Neural progenitor cell (in vitro differentiated cells): ENCODE measurements around the gene HPSE2. TPM values are rescaled to one million over a fixed set of nuclear protein-coding genes. Genes with fewer than 3 reads are reported as not detected.

Experiments
- DNase-seq: peaks from one replicate; pipeline ENCODE4 v3.0.0-alpha.2; 2016; ENCODE audit warnings: low spot score
- H2AFZ ChIP-seq: fragments of 200-600 bp; sonication (generic); replicated peaks from 2 replicates; pipeline ENCODE4 v1.6.1; 2016; ENCODE audit warnings: antibody characterized with exemption
- H3F3A ChIP-seq: fragments of 200-600 bp; sonication (generic); 2 replicates; pipeline ENCODE4 v1.6.1; 2016; ENCODE audit warnings: antibody characterized with exemption, low read depth
- H3K27ac ChIP-seq: fragments of 200-600 bp; sonication (generic); 2 replicates; pipeline ENCODE4 v1.5.1; 2016; ENCODE audit warnings: mild to moderate bottlenecking
- H3K27me3 ChIP-seq: fragments of 200-600 bp; sonication (generic); 2 replicates; pipeline ENCODE4 v1.6.1; 2016; ENCODE audit warnings: mild to moderate bottlenecking, moderate library complexity
- H3K36me3 ChIP-seq: fragments of 200-600 bp; sonication (generic); 2 replicates; pipeline ENCODE4 v1.5.1; 2016
- H3K4me1 ChIP-seq: fragments of 200-600 bp; sonication (generic); 2 replicates; pipeline ENCODE4 v1.6.1; 2016; ENCODE audit warnings: mixed run types
- H3K4me2 ChIP-seq: fragments of 200-600 bp; sonication (generic); 2 replicates; pipeline ENCODE4 v1.6.1; 2016
- H3K4me3 ChIP-seq: fragments of 200-600 bp; sonication (generic); 2 replicates; pipeline ENCODE4 v1.5.1; 2016
- H3K79me2 ChIP-seq: fragments of 200-600 bp; sonication (generic); 2 replicates; pipeline ENCODE4 v1.6.1; 2016; ENCODE audit warnings: low read depth
- H3K9ac ChIP-seq: fragments of 200-600 bp; sonication (generic); 2 replicates; pipeline ENCODE4 v1.6.1; 2016
- H3K9me3 ChIP-seq: fragments of 200-600 bp; sonication (generic); 2 replicates; pipeline ENCODE4 v1.5.1; 2016; ENCODE audit warnings: low read depth
- H4K20me1 ChIP-seq: fragments of 200-600 bp; sonication (generic); 2 replicates; pipeline ENCODE4 v1.6.1; 2016; ENCODE audit warnings: low read depth
- H3K27ac Mint-ChIP-seq: 3 replicates; pipeline ENCODE4 v1.8.0; 2021; ENCODE audit warnings: mixed read lengths
- H3K27me3 Mint-ChIP-seq: 2 replicates; pipeline ENCODE4 v1.8.0; 2022; ENCODE audit warnings: low read depth, mild to moderate bottlenecking, inconsistent platforms, moderate library complexity, mixed read lengths; ENCODE audit not compliant: insufficient read depth
- H3K36me3 Mint-ChIP-seq: 3 replicates; pipeline ENCODE4 v1.8.0; 2021; ENCODE audit warnings: mixed read lengths
- H3K4me1 Mint-ChIP-seq: 3 replicates; pipeline ENCODE4 v1.8.0; 2021; ENCODE audit warnings: mixed read lengths
- H3K4me3 Mint-ChIP-seq: 3 replicates; pipeline ENCODE4 v1.8.0; 2021; ENCODE audit warnings: mild to moderate bottlenecking, moderate library complexity, mixed read lengths
- H3K9me3 Mint-ChIP-seq: 3 replicates; pipeline ENCODE4 v1.8.0; 2020; ENCODE audit warnings: mixed read lengths
- EZH2 ChIP-seq: fragments of 200-600 bp; sonication (generic); IDR thresholded peaks from 2 replicates; pipeline ENCODE4 v1.6.1; 2017; ENCODE audit warnings: antibody characterized with exemption, mild to moderate bottlenecking, moderate library complexity
- EZH2phosphoT487 ChIP-seq: fragments of 200-600 bp; sonication (generic); IDR thresholded peaks from 2 replicates; pipeline ENCODE4 v1.6.1; 2017; ENCODE audit warnings: antibody characterized with exemption
- total RNA-seq: library from RNA; depleted of rRNA; stranded (reverse); fragments of >200 nt; gene quantifications from 2 replicates; pipeline ENCODE4 v1.2.3, GENCODE V29; 2015; ENCODE audit warnings: low replicate concordance
- TF ChIP-seq, protein P1 (sequence below): fragments of 200-600 bp; sonication (generic); IDR thresholded peaks from 2 replicates; pipeline ENCODE4 v1.5.1; 2017; ENCODE audit warnings: antibody characterized with exemption, mild to moderate bottlenecking

The HPSE2 gene
- total RNA-seq, 1 donor from 2014 or later, result 3.4 TPM

DNA sequence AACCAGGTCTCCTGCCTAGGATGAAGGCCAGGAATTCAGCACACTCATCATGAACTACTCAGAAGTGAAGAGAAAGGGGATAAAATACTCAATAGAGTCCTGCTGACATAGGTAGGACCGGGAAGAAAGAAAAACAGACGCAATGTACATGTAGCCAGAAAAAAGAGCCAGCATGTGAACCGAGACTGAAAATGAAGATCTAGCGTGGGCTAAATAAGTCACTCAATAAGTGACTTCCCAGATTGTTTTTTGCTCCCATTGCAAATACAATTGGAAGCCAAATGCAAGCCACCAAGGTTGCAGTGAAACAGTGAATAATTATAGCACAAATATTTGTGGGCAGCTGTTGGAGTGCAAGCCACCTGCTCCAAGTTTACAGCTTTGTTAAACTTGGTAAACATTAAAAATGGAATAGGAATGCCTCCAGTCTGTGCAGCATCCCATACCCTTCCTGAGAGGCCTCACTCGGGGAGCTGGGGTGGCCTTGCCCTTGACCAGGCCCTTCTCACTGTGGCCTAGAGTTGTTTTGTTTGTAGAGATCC, 754.2 kb downstream of the HPSE2 start:
- H3K4me2 ChIP-seq, result no peak overlapping the region
- TF ChIP-seq, protein P1, sequence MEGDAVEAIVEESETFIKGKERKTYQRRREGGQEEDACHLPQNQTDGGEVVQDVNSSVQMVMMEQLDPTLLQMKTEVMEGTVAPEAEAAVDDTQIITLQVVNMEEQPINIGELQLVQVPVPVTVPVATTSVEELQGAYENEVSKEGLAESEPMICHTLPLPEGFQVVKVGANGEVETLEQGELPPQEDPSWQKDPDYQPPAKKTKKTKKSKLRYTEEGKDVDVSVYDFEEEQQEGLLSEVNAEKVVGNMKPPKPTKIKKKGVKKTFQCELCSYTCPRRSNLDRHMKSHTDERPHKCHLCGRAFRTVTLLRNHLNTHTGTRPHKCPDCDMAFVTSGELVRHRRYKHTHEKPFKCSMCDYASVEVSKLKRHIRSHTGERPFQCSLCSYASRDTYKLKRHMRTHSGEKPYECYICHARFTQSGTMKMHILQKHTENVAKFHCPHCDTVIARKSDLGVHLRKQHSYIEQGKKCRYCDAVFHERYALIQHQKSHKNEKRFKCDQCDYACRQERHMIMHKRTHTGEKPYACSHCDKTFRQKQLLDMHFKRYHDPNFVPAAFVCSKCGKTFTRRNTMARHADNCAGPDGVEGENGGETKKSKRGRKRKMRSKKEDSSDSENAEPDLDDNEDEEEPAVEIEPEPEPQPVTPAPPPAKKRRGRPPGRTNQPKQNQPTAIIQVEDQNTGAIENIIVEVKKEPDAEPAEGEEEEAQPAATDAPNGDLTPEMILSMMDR, result no peak
- TF ChIP-seq EZH2 (no peak), EZH2phosphoT487 (no peak)
- H3K4me1 Mint-ChIP-seq, result peaks cover 7% of the 10 kb centered on the region
- H3K9me3 Mint-ChIP-seq, result peaks cover 3% of the 10 kb centered on the region
- no peaks in the 10 kb centered on the region for H3K9me3 ChIP-seq
- H3K9ac ChIP-seq, result no peak overlapping the region
- no peaks in the 10 kb centered on the region for H3F3A ChIP-seq
- H3K27ac ChIP-seq, result no peak overlapping the region
- no peaks in the 10 kb centered on the region for H3K36me3 ChIP-seq
- no peak overlapping the region for H3K4me3 Mint-ChIP-seq
- DNase-seq, result no peak
- no peaks in the 10 kb centered on the region for H3K36me3 Mint-ChIP-seq
- H3K27ac Mint-ChIP-seq, result no peak overlapping the region
- no peaks in the 10 kb centered on the region for H3K79me2 ChIP-seq
- H4K20me1 ChIP-seq, result no peaks in the 10 kb centered on the region
- H3K4me3 ChIP-seq, result no peak overlapping the region
- no peak overlapping the region for H2AFZ ChIP-seq
- no peaks in the 10 kb centered on the region for H3K27me3 Mint-ChIP-seq
- no peaks in the 10 kb centered on the region for H3K4me1 ChIP-seq
- H3K27me3 ChIP-seq, result no peaks in the 10 kb centered on the region

DNA sequence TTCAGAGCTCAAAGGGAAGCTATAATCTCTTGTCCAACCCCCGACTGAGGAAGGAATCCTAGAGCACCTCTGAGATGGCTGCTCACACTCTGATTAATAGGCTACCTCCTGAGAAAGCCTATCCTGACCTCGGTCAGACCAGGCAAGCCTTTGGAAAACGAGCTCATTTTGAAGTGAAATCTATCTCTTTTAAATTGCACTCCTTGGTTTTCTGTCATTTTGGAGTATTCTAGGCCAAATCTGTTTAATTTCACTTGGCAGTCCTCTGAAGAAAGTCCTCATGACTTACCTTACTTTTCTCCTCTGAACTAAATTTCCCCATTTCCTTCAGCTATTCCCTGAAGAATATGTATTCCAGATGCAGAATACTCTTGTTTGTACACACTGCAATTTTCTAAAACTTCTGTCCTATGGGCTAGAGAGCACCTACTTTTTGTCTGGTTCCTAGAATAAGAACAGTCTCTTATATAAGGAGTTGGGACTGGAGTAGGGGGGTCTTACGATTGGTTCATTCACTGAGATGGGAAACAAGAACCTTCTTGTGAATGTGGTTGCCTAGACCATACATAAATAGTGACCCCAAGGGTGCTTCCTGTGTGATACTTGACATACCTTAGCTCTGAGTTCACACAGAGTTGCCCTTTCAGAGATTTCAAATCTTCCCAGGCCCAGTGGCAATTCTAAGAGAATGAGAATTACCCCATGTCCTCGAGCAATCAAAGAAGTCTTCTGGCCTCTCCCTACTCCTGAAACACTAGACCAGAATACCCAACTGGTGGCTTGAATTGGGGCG, 757.0 kb downstream of the HPSE2 start:
- Histone ChIP-seq H3K27ac (no peak overlapping the region), H4K20me1 (no peaks in the 10 kb centered on the region), H3F3A (no peaks in the 10 kb centered on the region), H3K4me1 (no peaks in the 10 kb centered on the region), H3K9ac (no peak overlapping the region), H3K4me3 (no peak overlapping the region), H3K27me3 (peaks cover 13% of the 10 kb centered on the region), H3K79me2 (no peaks in the 10 kb centered on the region), H2AFZ (no peak overlapping the region), H3K36me3 (no peaks in the 10 kb centered on the region), H3K9me3 (no peaks in the 10 kb centered on the region), H3K4me2 (no peak overlapping the region)
- Mint-ChIP-seq H3K9me3 (peaks cover 3% of the 10 kb centered on the region), H3K4me1 (peaks cover 7% of the 10 kb centered on the region), H3K36me3 (no peaks in the 10 kb centered on the region), H3K27ac (no peak overlapping the region), H3K4me3 (no peak overlapping the region), H3K27me3 (no peaks in the 10 kb centered on the region)
- TF ChIP-seq EZH2 (no peak), EZH2phosphoT487 (no peak)
- TF ChIP-seq, protein P1, result no peak
- DNase-seq, result no peak

DNA sequence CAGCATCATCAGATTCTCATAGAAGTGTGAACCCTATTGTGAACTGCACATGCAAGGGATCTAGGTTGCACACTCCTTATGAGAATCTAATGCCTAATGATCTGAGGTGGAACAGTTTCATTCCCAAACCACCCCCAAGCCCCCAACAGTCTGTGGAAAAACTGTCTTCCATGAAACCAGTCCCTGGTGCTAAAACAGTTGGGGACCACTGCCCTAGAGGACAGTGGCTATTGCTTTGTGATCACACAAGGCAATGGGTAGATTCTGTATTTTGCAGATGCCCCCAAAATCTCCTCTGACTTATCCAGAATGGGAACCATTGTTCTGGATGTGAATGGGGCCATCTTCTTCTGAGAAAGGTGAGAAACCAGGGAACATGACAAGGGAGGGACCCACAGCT, 757.8 kb downstream of the HPSE2 start:
- DNase-seq, result no peak
- no peak overlapping the region for H3K4me3 ChIP-seq
- peaks cover 5% of the 10 kb centered on the region for H3K27me3 Mint-ChIP-seq
- no peak overlapping the region for H3K27ac Mint-ChIP-seq
- peaks cover 16% of the 10 kb centered on the region for H3K27me3 ChIP-seq
- H2AFZ ChIP-seq, result no peak overlapping the region
- H3K9me3 Mint-ChIP-seq, result peaks cover 3% of the 10 kb centered on the region
- no peaks in the 10 kb centered on the region for H3K79me2 ChIP-seq
- H3K4me1 ChIP-seq, result no peaks in the 10 kb centered on the region
- H3K9ac ChIP-seq, result no peak overlapping the region
- H3K4me2 ChIP-seq, result no peak overlapping the region
- no peak overlapping the region for H3K27ac ChIP-seq
- no peaks in the 10 kb centered on the region for H3K36me3 ChIP-seq
- H3F3A ChIP-seq, result no peaks in the 10 kb centered on the region
- H4K20me1 ChIP-seq, result no peaks in the 10 kb centered on the region
- H3K4me1 Mint-ChIP-seq, result peaks cover 9% of the 10 kb centered on the region
- no peaks in the 10 kb centered on the region for H3K36me3 Mint-ChIP-seq
- no peaks in the 10 kb centered on the region for H3K9me3 ChIP-seq
- TF ChIP-seq EZH2, result no peak
- no peak for TF ChIP-seq EZH2phosphoT487
- TF ChIP-seq, protein P1, result no peak
- H3K4me3 Mint-ChIP-seq, result no peak overlapping the region
